ENCODE measurements around the gene BCL7A.

BCL7A gene

GRCh38 chr12:122078141-122079032, 56.7 kb downstream of the BCL7A start, which contains the start of gene MLXIP:
TSS of gene MLXIP (plus strand) at chr12:122078756. CDS start at chr12:122078854, 98 bp downstream.
- DNase-seq (ENCODE audit: low read depth in 2 of 2): peak; percentile 80 to 83

DNA sequence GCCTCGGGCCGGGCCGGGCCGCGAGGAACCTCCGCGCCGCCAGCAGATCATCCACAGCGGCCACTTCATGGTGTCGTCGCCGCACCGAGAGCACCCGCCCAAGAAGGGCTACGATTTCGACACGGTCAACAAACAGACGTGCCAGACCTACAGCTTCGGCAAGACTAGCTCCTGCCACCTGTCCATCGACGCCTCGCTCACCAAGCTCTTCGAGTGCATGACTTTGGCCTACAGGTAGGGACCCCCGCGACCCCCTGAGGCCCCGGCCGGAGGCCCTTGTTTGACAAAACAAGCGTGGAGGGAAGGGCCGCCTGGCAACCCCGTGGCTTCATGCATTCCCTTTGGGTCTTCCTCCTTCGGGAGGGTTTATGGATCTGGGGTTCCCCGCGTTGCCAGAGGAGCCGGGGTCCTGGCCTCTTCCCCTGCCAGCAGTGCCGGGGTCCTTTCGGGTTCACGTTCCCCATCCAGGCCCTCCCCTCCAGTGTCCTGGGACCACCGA, 57.4 kb downstream of the BCL7A start:
- DNase-seq (ENCODE audit: low read depth in 2 of 2): no peak

- DNase-seq (ENCODE audit: low read depth in 2 of 2): no peak
These were observed 57.9 kb downstream of the BCL7A start for GRCh38 chr12:122079532-122080081.

- no peak for DNase-seq (ENCODE audit: low read depth in 2 of 2)
These were observed 58.7 kb downstream of the BCL7A start for GRCh38 chr12:122080149-122081082.

GRCh38 chr12:122081083-122081696, 59.5 kb downstream of the BCL7A start:
- DNase-seq (ENCODE audit: low read depth in 2 of 2): no peak

GRCh38 chr12:122081697-122082221, 60.1 kb downstream of the BCL7A start:
- DNase-seq (ENCODE audit: low read depth in 2 of 2): no peak

DNA sequence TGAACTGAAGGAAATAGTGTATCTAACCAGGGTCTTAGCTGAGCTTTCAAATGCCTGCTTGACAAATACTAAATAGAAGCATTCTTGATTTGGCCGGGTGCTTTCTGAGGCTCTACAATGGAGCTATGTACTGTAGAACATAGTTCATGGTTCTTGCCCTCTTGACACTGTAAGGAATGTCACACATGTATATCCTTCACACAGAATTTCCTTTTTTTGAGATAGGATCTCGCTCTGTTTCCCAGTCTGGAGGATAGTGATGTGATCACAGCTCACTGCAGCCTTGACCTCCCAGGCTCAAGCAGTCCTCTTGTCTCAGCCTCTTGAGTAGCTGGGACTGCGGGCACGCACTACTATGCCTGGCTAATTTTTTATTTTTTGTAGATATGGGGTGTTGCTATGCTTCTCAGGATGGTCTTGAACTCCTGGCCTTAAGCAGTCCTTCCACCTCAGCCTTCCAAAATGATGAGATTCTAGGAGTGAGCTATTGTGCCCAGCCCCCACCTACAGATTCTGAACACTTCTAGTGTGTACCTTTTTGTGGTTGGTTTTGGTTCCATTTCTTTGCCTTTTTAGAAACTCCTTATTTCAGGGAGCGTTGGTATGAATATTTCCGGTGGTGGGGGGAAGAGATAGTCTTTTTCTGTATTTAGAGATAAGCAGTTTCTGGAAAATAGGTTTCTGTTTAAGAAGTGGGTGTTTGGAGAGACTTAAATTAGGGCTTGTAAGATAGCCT, 61.1 kb downstream of the BCL7A start:
- no peak for DNase-seq (ENCODE audit: low read depth in 2 of 2)

DNA sequence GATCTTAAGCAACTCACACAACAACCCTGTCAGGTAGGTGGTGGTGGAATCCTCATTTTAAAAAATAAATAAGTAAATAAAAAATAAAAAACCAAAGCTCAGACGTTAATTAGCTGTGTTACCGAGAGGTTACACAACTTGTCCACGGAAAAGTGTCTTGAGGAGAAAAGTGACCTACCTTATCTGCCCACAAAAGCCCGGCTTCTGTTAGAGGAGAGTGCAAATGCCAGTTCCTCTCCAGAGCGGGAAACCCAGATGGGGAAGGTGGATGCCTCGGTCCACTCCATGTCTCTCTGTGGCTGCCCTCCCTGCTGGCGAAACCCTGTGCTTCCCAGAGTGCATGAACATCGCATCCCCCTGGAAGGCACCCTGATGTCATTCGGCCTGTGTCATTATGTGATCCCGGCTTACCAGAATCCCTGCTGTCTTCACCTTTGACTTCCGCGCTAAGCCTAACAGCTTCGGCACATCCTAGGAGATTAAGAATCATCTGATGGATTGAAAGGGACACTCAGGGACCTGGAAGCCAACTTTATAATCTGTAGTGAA, 63.2 kb downstream of the BCL7A start:
- DNase-seq (ENCODE audit: low read depth in 2 of 2): no peak

DNA sequence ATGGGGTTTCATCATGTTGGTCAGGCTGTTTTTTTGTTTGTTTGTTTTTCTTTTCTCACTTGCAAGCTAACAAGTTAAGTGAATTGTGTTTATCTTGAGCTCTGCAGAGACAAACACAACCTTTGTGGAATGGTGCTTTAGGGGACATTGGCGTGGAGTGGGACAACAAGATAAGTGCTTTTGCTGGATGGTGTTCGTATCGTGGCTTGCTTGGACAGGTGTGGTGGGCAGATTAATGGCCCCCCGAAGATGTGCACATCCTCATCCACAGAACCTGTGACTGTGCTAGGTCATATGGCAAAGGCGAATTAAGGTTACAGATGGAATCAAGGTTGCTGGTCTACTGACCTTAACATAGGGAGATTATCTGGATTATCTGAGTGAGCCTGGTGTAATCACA, 63.9 kb downstream of the BCL7A start:
- no peak for DNase-seq (ENCODE audit: low read depth in 2 of 2)

- DNase-seq (ENCODE audit: low read depth in 2 of 2): no peak
These were observed 64.4 kb downstream of the BCL7A start for GRCh38 chr12:122086116-122086515.

DNA sequence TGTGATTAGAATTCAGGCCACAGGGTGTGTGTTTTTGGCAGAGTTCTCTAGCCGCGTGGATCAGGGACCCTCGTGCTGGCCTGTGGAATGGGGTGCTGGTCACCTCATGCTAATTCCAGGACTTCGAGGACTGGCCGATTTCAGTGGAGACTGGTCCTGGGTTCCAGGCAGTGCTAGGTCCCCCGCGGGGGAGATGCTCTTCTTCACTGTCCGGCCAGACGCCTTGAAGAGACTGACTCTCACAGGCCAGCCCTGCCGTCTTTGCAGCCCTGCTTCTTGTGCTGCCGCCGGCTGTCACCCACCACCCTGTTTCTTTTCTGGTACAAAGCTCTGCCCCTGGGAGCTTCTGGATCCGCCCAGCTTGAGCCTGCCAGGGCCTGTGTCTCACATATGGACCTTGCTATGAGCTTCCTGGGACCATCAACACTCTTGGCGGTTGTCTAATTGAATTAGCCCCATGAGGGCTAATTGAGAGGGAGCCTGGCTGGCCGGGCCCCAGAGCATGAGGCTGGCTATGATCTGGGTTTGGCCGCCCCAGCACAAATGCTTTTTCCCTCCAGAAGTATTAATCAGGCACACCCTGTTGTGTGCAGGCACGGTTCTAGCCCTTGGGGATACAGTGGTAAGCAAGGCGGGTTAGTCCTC, 65.1 kb downstream of the BCL7A start:
- no peak for DNase-seq (ENCODE audit: low read depth in 2 of 2)

- DNase-seq (ENCODE audit: low read depth in 2 of 2): no peak
These were observed 65.9 kb downstream of the BCL7A start for GRCh38 chr12:122087431-122088178.

- DNase-seq (ENCODE audit: low read depth in 2 of 2): no peak
These were observed 66.6 kb downstream of the BCL7A start for GRCh38 chr12:122088179-122088810.

GRCh38 chr12:122089077-122089476, 67.4 kb downstream of the BCL7A start:
- DNase-seq (ENCODE audit: low read depth in 2 of 2): no peak

- no peak for DNase-seq (ENCODE audit: low read depth in 2 of 2)
These were observed 69.3 kb downstream of the BCL7A start for GRCh38 chr12:122090759-122091515.

- no peak for DNase-seq (ENCODE audit: low read depth in 2 of 2)
These were observed 71.6 kb downstream of the BCL7A start for GRCh38 chr12:122093098-122093883.

Data from stimulated activated CD4-positive, alpha-beta T cell treated with anti-CD3 and anti-CD28 coated beads, Interleukin-12 subunit alpha, Interleukin-12 subunit beta, amount 100 ng/mL, for 24 hours (primary cell).